Fibroblast of skin of left quadriceps (primary cell): ENCODE measurements around the gene EGFL8.
"Not testable (repeated sequence)": the region's sequence is repeated elsewhere in the genome, so short reads cannot be mapped to it uniquely, and the experiment has no call there.

Source experiments
- DNase-seq, 2 experiments: peaks; one replicate each; pipeline ENCODE4 v3.0.0-alpha.2; 2013; ENCODE audit warnings: low read depth in 2 of 2

The EGFL8 gene

GRCh38 chr6:32164295-32164694, at the start of gene EGFL8:
TSS of gene EGFL8 (plus strand) at chr6:32164595. CDS start at chr6:32166166, 1,571 bp downstream.
- no peak for DNase-seq

GRCh38 chr6:32114796-32115195, 49.6 kb upstream of the EGFL8 start:
- DNase-seq: no peak

GRCh38 chr6:32115623-32116022, 48.8 kb upstream of the EGFL8 start:
- DNase-seq: no peak

GRCh38 chr6:32116674-32117073, 47.7 kb upstream of the EGFL8 start:
- no peak for DNase-seq

- no peak for DNase-seq
Measured at GRCh38 chr6:32117461-32117860, 46.9 kb upstream of the EGFL8 start.

GRCh38 chr6:32118782-32119628, 45.4 kb upstream of the EGFL8 start:
- DNase-seq: peak in 1 of 2 experiments; percentile 60

- DNase-seq: no peak
Measured at GRCh38 chr6:32120573-32121059, 43.8 kb upstream of the EGFL8 start.

GRCh38 chr6:32123681-32124080, 40.7 kb upstream of the EGFL8 start:
- DNase-seq: no peak

- DNase-seq: no peak
Measured at GRCh38 chr6:32126880-32127279, 37.5 kb upstream of the EGFL8 start.

- DNase-seq: no peak
Measured at GRCh38 chr6:32127409-32127716, 37.0 kb upstream of the EGFL8 start.

GRCh38 chr6:32127717-32128592, 36.4 kb upstream of the EGFL8 start, which contains the start of gene ATF6B:
TSS of gene ATF6B (minus strand) at chr6:32128246. CDS start at chr6:32128207, 39 bp downstream.
- DNase-seq: peak; percentile 99

GRCh38 chr6:32128751-32129296, 35.6 kb upstream of the EGFL8 start:
- no peak for DNase-seq

- DNase-seq: no peak
Measured at GRCh38 chr6:32129297-32130088, 34.9 kb upstream of the EGFL8 start.

- no peak for DNase-seq
Measured at GRCh38 chr6:32131439-32131948, 32.9 kb upstream of the EGFL8 start.

- DNase-seq: no peak
Measured at GRCh38 chr6:32132110-32132509, 32.3 kb upstream of the EGFL8 start.

- DNase-seq: no peak
Measured at GRCh38 chr6:32133786-32134185, 30.6 kb upstream of the EGFL8 start.

- DNase-seq: no peak
Measured at GRCh38 chr6:32137454-32137853, 26.9 kb upstream of the EGFL8 start.

GRCh38 chr6:32139590-32139989, 24.8 kb upstream of the EGFL8 start:
- no peak for DNase-seq

- DNase-seq: no peak
Measured at GRCh38 chr6:32140420-32141046, 23.9 kb upstream of the EGFL8 start.

GRCh38 chr6:32144238-32144637, 20.2 kb upstream of the EGFL8 start:
- not testable (repeated sequence) for DNase-seq

- no peak for DNase-seq
Measured at GRCh38 chr6:32146287-32146686, 18.1 kb upstream of the EGFL8 start.
